Body of pancreas (tissue), 4 donors: ENCODE results near the gene RITA1. TPM values are rescaled to one million over a fixed set of nuclear protein-coding genes. Genes with fewer than 3 reads are reported as not detected.
A peak's percentile ranks its signal among the peaks of the same experiment; 100 is the strongest.

Experiments used
- ATAC-seq: fragments of 150-250 bp; one replicate; pipeline ENCODE4 v1.9.1; 2016
- DNase-seq, 4 donors: peaks; one replicate each; pipeline ENCODE4 v3.0.0-alpha.2; 2019
- H3K27ac ChIP-seq, 4 donors: fragments of 200-600 bp; sonication (generic); 1 replicate in 3 of 4; 2 replicates in 1 of 4; pipeline versions ENCODE4 v1.5.1 to v1.6.1; 2016 to 2019; ENCODE audit warnings: mild to moderate bottlenecking in 1 of 4, mixed read lengths in 1 of 4, moderate library complexity in 1 of 4
- H3K27me3 ChIP-seq, 2 donors: fragments of 200-600 bp; sonication (generic); one replicate each; pipeline ENCODE4 v1.6.0; 2016; ENCODE audit warnings: mild to moderate bottlenecking in 1 of 2
- H3K36me3 ChIP-seq, 2 donors: fragments of 200-600 bp; sonication (generic); replicated peaks in 1 of 2; 2 replicates each; pipeline ENCODE4 v1.5.1; 2016; ENCODE audit warnings: low read depth in 2 of 2; ENCODE audit not compliant: insufficient read depth in 1 of 2
- H3K4me1 ChIP-seq: fragments of 200-600 bp; sonication (generic); one replicate; pipeline ENCODE4 v1.6.0; 2016
- H3K4me3 ChIP-seq, 2 donors: fragments of 200-600 bp; sonication (generic); 1 replicate in 1 of 2; 2 replicates in 1 of 2; pipeline ENCODE4 v1.5.1; 2016 to 2019
- H3K9me3 ChIP-seq, 3 donors: fragments of 200-600 bp; sonication (generic); 1 replicate in 2 of 3; 2 replicates in 1 of 3; pipeline ENCODE4 v1.5.1; 2016
- POLR2A ChIP-seq, 3 donors: fragments of 450-650 bp; IDR thresholded peaks; one replicate each; pipeline ENCODE4 v1.6.1; 2016; ENCODE audit warnings: antibody characterized with exemption in 3 of 3, mild to moderate bottlenecking in 2 of 3
- WGBS, 2 donors: methylation state at CpG; one replicate each; pipeline ENCODE4 v1.1.5; 2017; 5-methylcytosine and 5-hydroxymethylcytosine counted together
- intact Hi-C: fragments of 100-400 bp; cut with DNase I; formaldehyde crosslinking; loops from one replicate; pipeline ENCODE4 v1.15.1; 2023
- microRNA-seq, 2 donors: library from miRNA; unstranded; fragments of <30 nt; microRNA quantifications; one replicate each; pipeline ENCODE4, GENCODE V29; 2016; ENCODE audit warnings: borderline number of aligned reads in 2 of 2, borderline replicate concordance in 2 of 2
- small RNA-seq: library from RNA; depleted of rRNA; stranded (forward); fragments of <200 nt; gene quantifications from one replicate; pipeline ENCODE3, GENCODE V24; 2016
- total RNA-seq, 2 donors: library from RNA; depleted of rRNA; stranded (reverse); fragments of >200 nt; gene quantifications; one replicate each; pipeline ENCODE4 v1.1.0, GENCODE V29; 2016
- TF ChIP-seq, protein P1 (sequence below), 7 experiments: fragments of 450-650 bp in 4 of 7; fragments of 200-600 bp in 3 of 7; sonication (generic) in 3 of 7; IDR thresholded peaks; one replicate each; pipeline ENCODE4 v1.5.1; 2016 to 2019; ENCODE audit warnings: antibody characterized with exemption in 7 of 7

Gene RITA1
- total RNA-seq, 2 donors from 2014 or later = 6.9 to 15.3 TPM

DNA sequence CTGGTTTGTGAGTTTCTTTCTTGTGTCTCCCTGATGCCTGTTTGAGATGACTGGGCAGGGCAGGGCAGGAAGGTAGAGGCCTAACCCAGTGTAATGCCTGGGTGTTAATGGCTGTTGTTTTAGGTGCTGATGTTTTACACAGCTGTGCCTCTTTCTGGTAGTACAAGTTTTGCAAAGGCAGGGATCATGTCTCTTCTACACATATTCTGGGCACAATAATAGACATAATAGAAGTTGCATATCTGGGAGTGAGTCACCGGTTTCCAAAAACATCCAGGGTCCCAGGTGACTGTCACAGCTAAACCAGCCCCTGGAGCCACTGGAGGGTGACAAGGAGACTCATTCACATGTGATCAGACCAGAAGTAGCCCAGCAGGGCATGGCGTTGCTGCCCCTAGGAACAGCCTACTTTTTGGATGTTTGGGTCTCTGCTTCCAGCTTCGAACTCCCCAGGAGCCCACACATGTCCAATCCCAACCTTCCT is 53.8 kb downstream of the RITA1 start:
- Histone ChIP-seq H3K36me3 (no peaks in the 10 kb centered on the region), H3K9me3 (no peaks in the 10 kb centered on the region), H3K27ac (peak overlapping the region in 3 of 4 donors; percentile 33 to 94 (median 84)), H3K27me3 (no peaks in the 10 kb centered on the region), H3K4me1 (peaks cover 60% of the 10 kb centered on the region), H3K4me3 (no peak overlapping the region)
- no peak for ATAC-seq
- intact Hi-C loops = no loop called here
- WGBS, 2 donors = 89 to 91% methylated on average over 3 of the region's 3 CpGs
- TF ChIP-seq, protein P1, sequence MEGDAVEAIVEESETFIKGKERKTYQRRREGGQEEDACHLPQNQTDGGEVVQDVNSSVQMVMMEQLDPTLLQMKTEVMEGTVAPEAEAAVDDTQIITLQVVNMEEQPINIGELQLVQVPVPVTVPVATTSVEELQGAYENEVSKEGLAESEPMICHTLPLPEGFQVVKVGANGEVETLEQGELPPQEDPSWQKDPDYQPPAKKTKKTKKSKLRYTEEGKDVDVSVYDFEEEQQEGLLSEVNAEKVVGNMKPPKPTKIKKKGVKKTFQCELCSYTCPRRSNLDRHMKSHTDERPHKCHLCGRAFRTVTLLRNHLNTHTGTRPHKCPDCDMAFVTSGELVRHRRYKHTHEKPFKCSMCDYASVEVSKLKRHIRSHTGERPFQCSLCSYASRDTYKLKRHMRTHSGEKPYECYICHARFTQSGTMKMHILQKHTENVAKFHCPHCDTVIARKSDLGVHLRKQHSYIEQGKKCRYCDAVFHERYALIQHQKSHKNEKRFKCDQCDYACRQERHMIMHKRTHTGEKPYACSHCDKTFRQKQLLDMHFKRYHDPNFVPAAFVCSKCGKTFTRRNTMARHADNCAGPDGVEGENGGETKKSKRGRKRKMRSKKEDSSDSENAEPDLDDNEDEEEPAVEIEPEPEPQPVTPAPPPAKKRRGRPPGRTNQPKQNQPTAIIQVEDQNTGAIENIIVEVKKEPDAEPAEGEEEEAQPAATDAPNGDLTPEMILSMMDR (IDR thresholded peaks at IDR 0.05) = no peak
- no peak for TF ChIP-seq POLR2A (IDR thresholded peaks at IDR 0.05)
- no peak for DNase-seq

DNA sequence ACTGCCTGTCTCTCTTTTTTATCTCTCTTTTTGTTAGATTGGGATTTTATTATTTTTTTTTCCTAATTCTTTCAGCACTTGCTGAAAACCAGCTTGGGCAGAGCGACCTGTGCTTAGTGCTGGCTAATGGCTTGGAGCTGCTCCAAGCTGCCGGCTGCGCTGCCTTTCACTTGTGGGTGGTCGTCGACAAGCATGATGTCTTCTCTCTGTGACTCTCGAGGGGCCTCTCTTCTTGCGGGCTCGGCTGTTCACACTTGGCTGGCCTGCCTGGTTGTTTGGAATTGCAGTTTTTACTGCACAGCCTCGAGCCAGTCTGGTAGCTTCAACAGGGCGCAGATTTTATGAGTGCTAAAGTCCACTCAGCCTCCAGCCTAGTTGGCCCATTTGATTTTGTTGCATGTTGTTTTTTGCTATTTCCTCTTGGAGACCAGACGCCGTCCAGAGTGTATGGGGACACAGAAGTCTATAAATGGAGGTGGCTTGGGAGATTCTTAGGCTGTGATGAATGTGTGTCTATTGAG is 54.4 kb downstream of the RITA1 start:
- TF ChIP-seq, protein P1 (IDR thresholded peaks at IDR 0.05) = no peak
- no peak for TF ChIP-seq POLR2A (IDR thresholded peaks at IDR 0.05)
- DNase-seq (no peak), ATAC-seq (no peak)
- intact Hi-C loops = no loop called here
- H3K27ac ChIP-seq = peak overlapping the region in 3 of 4 donors; percentile 33 to 94 (median 84)
- H3K9me3 ChIP-seq = no peaks in the 10 kb centered on the region
- H3K4me3 ChIP-seq = no peak overlapping the region
- H3K27me3 ChIP-seq = no peaks in the 10 kb centered on the region
- H3K36me3 ChIP-seq = no peaks in the 10 kb centered on the region
- WGBS, 2 donors = 73 to 74% methylated on average over 12 of the region's 12 CpGs
- H3K4me1 ChIP-seq = peaks cover 66% of the 10 kb centered on the region

DNA sequence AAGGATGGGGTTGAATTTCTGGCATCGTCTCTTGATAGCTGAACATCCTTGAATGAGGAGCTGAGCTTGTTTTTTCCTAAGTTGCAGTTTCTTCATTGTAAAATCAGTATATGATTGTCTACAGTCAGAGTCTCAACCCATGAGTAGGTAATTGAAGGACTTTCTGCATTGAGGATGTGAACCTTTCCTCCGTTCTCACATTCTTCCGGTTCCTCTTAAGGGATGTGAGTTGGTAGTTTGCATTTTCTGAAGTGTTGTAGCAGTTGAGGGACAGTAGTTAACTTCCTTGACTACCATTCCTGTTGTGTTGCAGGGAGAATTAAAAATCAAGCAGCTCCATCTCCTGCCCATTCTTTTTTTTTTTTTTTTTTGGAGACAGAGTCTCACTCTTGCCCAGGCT is 54.9 kb downstream of the RITA1 start:
- H3K27me3 ChIP-seq = no peaks in the 10 kb centered on the region
- H3K27ac ChIP-seq = peak overlapping the region in 3 of 4 donors; percentile 84 to 94 (median 90)
- DNase-seq (no peak), ATAC-seq (no peak)
- no peaks in the 10 kb centered on the region for H3K9me3 ChIP-seq
- H3K4me1 ChIP-seq = peaks cover 71% of the 10 kb centered on the region
- intact Hi-C loops = no loop called here
- no peak overlapping the region for H3K4me3 ChIP-seq
- 86 to 100% methylated on average over 3 of the region's 3 CpGs for WGBS, 2 donors
- no peak for TF ChIP-seq POLR2A (IDR thresholded peaks at IDR 0.05)
- TF ChIP-seq, protein P1 (IDR thresholded peaks at IDR 0.05) = no peak
- no peaks in the 10 kb centered on the region for H3K36me3 ChIP-seq

DNA sequence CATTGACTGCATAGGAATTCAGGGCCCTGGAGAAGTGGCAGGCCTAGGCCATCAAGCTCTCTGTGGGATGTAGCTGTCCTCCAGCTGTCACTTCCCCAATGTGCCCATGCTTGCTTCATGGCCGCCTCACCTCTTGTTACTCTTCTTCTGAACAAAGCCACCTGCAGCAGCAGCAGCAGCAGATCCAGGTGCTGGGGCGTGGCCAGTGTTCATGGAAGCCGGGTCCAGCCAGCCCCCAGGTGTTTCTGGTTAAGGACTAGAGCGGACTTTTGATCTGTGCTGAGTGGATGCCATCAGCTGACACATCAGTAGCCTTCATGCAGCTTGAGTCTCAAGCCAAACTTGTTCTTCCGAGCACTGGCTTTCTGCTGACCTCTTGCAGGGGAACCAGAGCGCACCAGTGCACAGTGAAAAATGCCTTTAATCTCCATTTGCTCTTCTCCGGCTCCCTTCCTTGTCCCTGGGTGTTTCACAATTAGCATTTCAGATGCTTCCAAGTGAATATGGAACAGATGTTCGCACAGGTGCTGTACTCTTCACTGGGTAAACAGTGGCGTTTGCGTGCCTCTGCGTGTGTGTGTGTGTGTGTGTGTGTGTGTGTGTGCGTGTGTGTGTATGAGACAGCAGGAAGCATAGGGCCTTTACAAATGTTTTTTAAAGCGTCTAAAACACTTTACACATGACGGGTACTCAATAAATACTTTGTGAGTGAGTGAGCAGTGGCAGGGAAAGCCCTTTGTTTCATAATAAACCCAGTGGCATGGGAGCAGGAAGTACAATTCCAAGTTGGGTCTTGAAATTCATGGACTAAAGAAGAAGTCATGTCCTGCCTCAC is 55.9 kb downstream of the RITA1 start:
- no peaks in the 10 kb centered on the region for H3K27me3 ChIP-seq
- WGBS, 2 donors = 23 to 34% methylated on average over 14 of the region's 14 CpGs
- H3K4me1 ChIP-seq = peaks cover 77% of the 10 kb centered on the region
- ATAC-seq = peak; percentile 36
- H3K27ac ChIP-seq = peak overlapping the region; percentile 84 to 94 (median 88)
- TF ChIP-seq, protein P1 (IDR thresholded peaks at IDR 0.05) = no peak
- peak in 2 of 3 donors; percentile 18 to 30 for TF ChIP-seq POLR2A (IDR thresholded peaks at IDR 0.05)
- no peaks in the 10 kb centered on the region for H3K9me3 ChIP-seq
- intact Hi-C loops = no loop called here
- peak; percentile 59 to 82 (median 70) for DNase-seq
- H3K4me3 ChIP-seq = no peak overlapping the region
- no peaks in the 10 kb centered on the region for H3K36me3 ChIP-seq

Small RNA genes lying within 50 kb of the gene (microRNA-seq; reads per million reads assigned to microRNA genes)
- gene MIR7106 = 0 to 0.45 reads per million in 2 donors

Small RNA genes lying within 50 kb of the gene (small RNA-seq; reads per million reads assigned to genes)
- gene MIR7106 = not detected
- not detected for gene RF00019

Other genes with a start within 250 kb of the RITA1 start
- 10 to 100 TPM in 1 of 2 donors, 1 to 10 TPM in 1; 2.3 to 18.1 TPM for gene OAS3, start 247.2 kb upstream of the RITA1 start, total RNA-seq
- 1 to 10 TPM; 1.6 to 2.3 TPM for gene OAS2, start 207.2 kb upstream of the RITA1 start, total RNA-seq
- 10 to 100 TPM; 11.9 to 17.5 TPM for gene DTX1, start 129.0 kb upstream of the RITA1 start, total RNA-seq
- 1 to 10 TPM in 1 of 2 donors, under 1 TPM in 1; 0.66 to 2.1 TPM for gene RASAL1, start 50.0 kb upstream of the RITA1 start, total RNA-seq
- under 1 TPM in 1 of 2 donors, not detected in 1; 0.99 TPM for gene CFAP73, start 36.0 kb upstream of the RITA1 start, total RNA-seq
- gene DDX54, start 243 bp upstream of the RITA1 start, total RNA-seq = 10 to 100 TPM; 52.7 TPM
- 10 to 100 TPM; 45.1 to 78.4 TPM for gene TPCN1, start 35.7 kb downstream of the RITA1 start, total RNA-seq
- 10 to 100 TPM; 25.2 to 44.2 TPM for gene SLC8B1, start 149.4 kb downstream of the RITA1 start, total RNA-seq
- gene PLBD2, start 172.9 kb downstream of the RITA1 start, total RNA-seq = 10 to 100 TPM; 17.8 to 18.4 TPM
- gene SDS, start 218.2 kb downstream of the RITA1 start, total RNA-seq = under 1 TPM; 0.33 to 0.52 TPM
- 10 to 100 TPM in 1 of 2 donors, 1 to 10 TPM in 1; 7.5 to 15.2 TPM for gene SDSL, start 236.7 kb downstream of the RITA1 start, total RNA-seq